Cardiac fibroblast (primary cell): ENCODE results near the gene FRAT2.

Experiments used
- DNase-seq, 2 donors: peaks; one replicate each; pipeline versions ENCODE4 v3.0.0 to v3.0.0-alpha.2; 2010; ENCODE audit warnings: low read depth in 2 of 2
- H3K4me3 ChIP-seq, 2 donors: replicated peaks in 1 of 2; 1 replicate in 1 of 2; 2 replicates in 1 of 2; pipeline ENCODE4 v1.5.1; 2011; ENCODE audit warnings: low read depth in 2 of 2, low read length in 2 of 2, mild to moderate bottlenecking in 2 of 2, moderate library complexity in 1 of 2
- CTCF ChIP-seq: IDR thresholded peaks from one replicate; pipeline ENCODE4 v1.5.1; 2011; ENCODE audit warnings: low read depth, mild to moderate bottlenecking, low read length, inconsistent platforms

The FRAT2 gene

GRCh38 chr10:97376413-97376812, 41.9 kb upstream of the FRAT2 start:
- no peak for TF ChIP-seq CTCF
- DNase-seq, result no peak
- no peak overlapping the region for H3K4me3 ChIP-seq

- TF ChIP-seq CTCF, result no peak
- no peak overlapping the region for H3K4me3 ChIP-seq
- DNase-seq, result no peak
Measured at GRCh38 chr10:97373456-97373855, 38.9 kb upstream of the FRAT2 start.

GRCh38 chr10:97372233-97372875, 37.8 kb upstream of the FRAT2 start:
- DNase-seq, result no peak
- no peak for TF ChIP-seq CTCF
- H3K4me3 ChIP-seq, result no peak overlapping the region

GRCh38 chr10:97371696-97372095, 37.2 kb upstream of the FRAT2 start:
- no peak for DNase-seq
- H3K4me3 ChIP-seq, result no peak overlapping the region
- TF ChIP-seq CTCF, result no peak

- no peak for DNase-seq
- no peak overlapping the region for H3K4me3 ChIP-seq
- TF ChIP-seq CTCF, result no peak
Measured at GRCh38 chr10:97367126-97367649, 32.7 kb upstream of the FRAT2 start.

- no peak for DNase-seq
- no peak for TF ChIP-seq CTCF
- no peak overlapping the region for H3K4me3 ChIP-seq
Measured at GRCh38 chr10:97366572-97366971, 32.0 kb upstream of the FRAT2 start.
